Activated CD8-positive, alpha-beta memory T cell treated with anti-CD3 and anti-CD28 coated beads for 1 hour (primary cell): ENCODE measurements around the gene EDA.
"Not testable (repeated sequence)": the region's sequence is repeated elsewhere in the genome, so short reads cannot be mapped to it uniquely, and the experiment has no call there.

Source experiments
- DNase-seq, 2 donors: peaks; one replicate each; pipeline ENCODE4 v3.0.0-alpha.2; 2020; ENCODE audit warnings: low read depth in 1 of 2; ENCODE audit errors: extremely low read depth in 1 of 2

EDA gene

DNA sequence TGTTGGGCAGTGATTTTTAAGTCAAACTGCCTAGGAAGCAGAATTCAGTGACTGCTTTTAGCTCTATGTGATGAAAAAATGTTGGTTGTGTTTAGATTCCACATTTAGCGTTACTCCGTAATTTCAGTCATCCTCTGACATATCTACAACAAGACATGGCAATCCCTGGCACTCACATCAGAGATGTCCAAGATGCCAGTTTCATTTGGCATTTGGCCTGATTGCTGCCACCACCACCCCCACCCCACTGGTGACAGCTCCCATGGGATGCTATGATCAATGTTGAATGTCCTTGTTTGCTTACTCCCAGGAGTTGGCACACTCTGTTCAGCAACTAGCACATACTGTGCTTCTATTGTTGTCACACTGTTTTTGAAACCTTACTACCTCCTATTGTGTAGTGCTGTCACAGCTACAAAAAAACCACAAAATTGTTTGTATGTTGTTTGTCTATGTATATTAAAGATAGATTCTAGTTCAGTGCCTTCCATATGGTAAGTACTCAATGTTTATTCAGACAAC is 332.4 kb downstream of the EDA start:
- DNase-seq, result no peak

DNA sequence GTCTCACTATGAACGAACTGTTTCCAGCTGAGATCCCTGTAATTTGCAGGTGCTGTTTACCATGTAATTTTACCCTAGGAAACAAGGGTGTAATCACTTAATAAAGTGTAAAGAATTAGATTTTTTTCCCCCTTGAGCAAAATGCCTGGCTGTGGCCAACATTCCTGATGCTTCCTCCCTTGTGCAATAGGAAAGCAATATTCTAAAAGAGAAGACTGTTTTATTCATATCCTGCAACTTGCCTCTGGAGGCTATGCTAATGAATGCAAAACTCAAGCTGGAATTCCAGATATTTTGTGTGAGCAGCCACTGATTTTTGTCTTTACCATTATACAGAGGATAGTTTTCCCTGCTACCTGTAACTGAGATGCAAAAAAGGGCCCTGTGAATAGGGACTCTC is 335.8 kb downstream of the EDA start:
- no peak for DNase-seq

DNA sequence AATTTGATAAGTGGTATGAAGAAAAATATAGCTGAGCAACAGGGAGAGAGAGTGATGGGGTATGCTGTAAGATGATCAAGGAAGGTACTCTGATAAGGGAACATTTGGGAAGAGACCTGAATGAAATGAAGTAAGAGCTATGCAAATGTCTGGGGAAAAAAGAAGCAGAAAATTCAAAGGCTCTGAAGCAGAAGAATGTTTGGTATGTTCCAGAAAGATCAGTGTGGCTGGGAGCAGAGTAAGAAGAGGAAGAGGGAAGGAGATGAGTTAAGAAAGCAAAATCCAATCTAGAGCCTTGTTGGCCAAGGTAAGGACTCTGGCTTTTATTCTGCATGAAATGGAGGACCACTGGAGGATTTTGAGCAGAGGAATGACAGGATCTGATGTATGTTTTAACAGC is 343.8 kb downstream of the EDA start:
- DNase-seq, result no peak

DNA sequence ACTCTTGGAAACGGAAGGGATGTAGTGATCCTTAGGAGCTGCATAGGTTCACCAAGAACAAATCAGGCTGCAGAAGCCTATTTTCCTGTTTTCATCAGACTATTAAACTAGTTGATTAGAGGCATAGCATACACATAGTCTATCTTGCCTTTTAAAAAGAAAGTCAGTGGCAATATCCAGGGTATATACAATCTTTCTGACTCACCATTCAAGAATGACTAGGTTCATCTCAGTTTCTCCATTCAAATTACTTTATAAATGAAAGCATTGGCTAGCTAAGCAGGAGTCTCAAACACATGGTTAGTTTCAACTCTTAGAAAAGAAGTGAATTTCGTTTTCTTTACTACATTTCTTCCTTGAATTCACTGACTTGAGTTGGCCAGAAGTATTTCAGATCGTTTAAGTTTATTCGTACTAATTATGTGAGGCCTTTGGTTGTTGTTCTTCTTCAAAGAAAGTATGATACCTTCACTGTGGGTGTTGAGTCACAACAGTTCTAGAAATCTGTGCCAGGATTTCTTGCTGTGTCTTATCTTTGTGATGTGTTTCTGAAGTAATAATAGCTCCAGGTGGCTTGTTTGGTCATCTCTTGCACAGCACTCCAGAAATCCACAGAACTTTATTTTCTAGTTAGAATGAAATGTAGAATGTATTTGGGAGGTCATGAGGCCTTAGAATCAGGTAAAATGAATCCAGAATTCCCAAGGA is 345.6 kb downstream of the EDA start:
- no peak for DNase-seq

DNA sequence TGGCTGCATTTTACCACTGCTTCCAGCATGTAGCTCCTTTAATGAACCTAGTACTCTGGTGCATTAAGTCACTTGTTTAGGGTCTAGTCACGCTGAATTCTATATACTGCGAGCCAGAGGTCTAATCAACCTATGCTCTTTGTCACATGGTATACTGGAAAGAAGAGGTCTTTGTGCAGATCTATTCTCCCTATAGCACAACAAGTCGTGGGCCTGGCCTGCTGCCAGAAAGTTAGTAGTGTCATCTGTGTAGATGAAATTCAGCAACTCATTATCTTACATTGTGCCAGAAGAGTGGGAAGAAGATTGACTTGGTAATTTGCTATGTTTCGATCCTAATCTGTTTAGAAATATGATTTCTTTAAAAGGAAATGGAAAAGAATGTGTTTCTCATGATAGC is 353.0 kb downstream of the EDA start:
- no peak for DNase-seq

DNA sequence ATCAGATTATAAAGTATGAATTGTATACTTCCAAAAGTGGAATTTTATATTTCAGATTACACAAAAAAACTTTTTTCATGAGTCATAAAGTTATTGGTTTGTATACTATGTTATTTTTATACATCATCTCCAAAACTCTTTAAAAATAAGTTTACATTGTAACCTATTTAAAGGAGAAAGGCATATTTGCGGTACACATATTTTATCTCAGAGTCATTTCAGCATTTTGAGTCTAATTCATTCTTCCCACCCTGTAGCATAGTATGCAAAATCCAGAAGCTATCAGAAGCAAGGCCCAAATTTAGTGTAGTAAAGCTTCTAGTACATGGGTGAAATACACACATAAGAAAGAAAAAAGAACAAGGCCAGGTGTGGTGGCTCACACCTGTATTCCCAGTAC is 353.5 kb downstream of the EDA start:
- no peak for DNase-seq

DNA sequence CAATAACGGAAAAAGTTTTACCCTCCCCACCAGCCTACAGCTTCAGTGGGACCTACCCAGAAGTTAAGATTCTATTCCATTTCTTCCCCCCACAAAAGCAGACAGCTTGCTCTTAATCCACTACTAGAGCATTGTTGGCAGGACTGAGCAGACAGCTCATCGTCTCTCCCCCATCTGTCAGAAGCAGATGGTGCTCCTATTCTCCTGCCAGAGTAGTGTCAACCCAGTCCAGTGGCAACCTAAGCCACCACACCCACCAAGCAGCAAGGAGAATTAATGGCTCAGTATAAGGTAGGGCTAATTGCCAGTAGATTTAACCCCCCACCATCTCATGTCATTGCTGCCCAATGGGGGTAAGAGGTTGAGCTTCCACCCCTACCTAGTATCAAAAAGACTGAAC is 371.8 kb downstream of the EDA start:
- DNase-seq, result no peak

DNA sequence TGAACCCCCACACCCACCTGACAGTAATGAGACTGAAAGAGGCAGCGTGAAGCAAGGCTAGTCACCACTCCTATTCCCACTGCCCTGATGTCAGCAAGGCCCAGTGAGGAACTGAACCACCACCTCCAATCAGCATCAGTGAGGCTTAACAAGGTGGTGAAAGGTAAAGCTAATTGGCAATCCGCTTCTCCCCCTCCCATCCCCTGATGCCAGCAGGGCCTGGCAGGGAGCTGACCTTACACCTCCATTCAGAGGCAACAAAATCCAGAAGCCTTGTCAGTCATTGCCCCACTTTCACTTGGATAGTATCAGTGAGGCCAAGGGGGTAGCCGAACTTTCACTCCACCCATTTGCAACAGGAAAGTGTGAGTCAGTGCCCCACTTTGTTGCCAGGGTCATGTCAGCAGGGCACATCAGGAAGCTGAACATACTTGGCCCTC is 373.1 kb downstream of the EDA start:
- DNase-seq, result no peak

DNA sequence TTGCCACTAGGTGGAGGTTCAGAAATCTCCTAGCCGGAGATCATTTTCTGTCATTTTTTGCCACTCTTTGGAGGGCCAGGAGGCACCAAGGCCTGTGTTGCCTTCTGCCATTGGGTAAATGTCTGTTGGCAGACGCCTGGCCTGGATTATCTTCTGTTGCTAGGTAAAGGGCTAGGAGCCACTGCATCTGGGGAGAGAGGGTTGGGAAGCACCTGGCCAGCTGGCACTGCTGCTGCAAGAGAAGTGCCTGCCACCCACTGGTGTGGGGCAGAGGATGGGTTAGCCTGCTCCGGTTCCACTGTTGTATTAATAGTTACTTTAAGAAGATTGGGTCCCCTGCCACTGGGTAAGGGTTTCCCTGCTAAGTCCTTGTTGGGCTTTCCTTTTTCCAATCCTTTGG is 375.8 kb downstream of the EDA start:
- DNase-seq, result no peak

DNA sequence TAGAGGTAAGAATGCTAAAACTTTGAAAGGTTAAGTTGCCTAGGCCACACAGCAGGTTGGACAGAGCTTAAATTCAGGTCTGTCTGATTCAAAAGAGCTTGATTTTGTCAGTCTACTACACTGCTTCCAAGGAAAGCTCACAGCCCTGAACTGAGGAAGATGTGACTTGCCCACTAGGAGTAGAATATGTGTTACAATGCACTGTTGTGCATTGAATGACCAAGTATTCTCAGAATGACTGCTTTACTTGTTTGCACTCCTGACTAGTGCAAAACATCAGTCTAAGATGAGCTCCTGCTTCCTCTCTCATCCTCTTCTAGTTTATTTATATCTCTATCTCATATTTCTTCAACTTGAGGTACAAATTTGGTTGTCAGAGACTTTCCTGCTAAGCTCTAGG is 377.6 kb downstream of the EDA start:
- DNase-seq, result no peak

DNA sequence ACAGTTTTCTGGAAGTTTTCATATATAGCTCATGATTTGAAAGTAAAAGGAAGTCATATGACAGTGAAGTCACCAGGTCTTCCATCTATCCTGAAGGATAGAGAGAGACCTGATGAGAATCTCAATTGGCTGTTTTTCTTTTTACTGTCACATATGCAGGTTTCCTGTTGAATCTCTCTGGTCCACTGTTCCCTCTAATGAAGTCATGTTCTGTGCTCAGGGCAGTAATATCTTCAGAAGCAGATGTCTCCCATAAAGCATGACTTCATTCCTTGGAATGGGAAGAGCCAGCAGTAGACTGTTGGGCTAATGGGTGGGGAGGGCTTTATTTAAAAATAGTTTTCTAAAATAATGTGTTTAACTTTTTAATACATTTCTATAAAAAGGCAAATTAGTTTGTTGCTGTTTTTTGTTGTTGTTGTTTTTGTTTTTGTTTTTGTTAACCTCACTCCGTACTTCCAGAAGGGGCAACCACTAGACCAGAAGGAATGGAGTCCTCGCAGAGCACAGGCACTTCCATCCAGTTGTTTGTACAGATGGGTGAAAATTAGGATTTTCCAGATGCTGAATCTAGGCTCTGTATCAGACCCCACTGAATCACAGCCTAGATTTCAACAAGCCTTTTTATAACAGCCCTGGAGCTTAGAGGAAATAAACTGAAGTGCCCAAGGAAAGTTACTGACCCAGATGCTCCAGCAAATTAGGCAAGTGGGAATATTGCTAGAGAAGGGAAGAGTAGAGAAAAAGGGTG is 379.6 kb downstream of the EDA start:
- DNase-seq, result no peak

DNA sequence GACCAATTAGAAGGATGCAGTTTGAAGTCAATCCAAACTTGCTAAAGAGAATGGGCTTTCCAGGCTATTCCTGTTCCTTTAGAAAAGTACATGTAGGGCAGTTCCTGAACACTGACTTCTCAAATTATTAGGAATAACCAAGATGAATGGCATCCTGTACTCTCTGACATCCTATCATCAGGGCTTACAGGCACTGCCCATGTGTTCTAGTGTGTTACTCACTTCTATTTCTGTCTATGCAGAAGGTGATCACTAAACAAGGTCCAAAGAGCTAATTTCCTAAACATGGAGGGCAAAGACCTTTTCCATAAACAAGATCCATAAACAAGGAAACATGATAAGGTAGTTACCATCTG is 380.2 kb downstream of the EDA start:
- no peak for DNase-seq

DNA sequence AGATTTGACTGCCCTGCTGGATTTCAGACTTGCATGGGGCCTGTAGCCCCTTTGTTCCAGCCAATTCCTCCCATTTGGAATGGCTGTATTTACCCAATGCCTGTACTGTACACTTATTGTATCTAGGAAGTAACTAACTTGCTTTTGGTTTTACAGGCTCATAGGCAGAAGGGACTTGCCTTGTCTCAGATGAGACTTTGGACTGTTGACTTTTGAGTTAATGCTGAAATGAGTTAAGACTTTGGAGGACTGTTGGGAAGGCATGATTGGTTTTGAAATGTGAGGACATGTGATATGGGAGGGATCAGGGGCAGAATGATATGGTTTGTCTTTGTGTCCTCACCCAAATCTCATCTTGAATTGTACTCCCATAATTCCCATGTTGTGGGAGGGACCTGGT is 382.4 kb downstream of the EDA start:
- not testable (repeated sequence) for DNase-seq

DNA sequence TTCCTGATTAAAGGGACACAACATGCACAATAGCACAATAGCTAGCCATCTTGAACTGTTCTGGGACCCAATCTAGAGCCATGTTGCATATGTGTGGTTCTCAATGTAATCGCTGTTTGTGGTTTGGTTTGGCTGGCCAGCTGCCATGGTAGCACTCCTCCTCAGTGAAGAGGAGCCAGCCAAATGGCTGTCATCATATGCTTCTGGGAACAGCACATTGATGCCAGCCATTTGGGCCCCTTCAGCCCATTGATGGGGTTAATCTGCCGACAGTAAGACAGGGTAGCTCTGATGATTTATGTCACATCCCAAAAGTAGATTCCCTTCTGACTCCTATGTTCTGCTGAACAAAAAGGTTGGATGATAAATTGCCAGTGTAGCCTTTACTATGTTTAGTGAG is 385.4 kb downstream of the EDA start:
- no peak for DNase-seq

DNA sequence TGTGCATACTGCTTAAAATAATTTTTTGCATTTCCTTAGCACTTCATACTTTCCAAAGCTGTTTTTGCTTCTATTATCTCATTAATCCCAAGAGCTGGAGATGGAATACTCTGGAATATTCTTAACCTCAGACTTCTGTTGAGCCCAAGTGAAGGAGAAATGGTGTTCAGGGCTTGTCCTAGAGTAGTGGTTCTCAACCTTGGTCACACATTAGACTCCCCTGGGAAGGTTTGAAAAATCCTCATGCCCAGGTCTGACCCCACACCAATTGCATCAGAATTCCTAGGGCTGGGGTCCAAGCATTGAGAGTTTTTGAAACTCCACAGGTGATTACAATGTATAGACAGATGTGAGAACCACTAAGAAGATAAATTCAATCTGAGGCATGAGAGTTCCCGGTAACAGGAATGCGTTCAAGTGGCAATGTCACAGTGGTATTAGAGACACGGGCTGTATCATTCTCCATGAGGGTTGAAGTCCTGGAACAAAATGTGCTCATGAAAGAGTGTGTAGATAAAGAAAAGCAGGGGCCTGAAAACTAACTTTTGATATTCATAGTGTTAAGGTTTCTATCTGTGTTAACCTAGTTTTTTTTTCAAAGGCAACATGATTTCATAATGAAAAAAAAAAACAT is 385.9 kb downstream of the EDA start:
- no peak for DNase-seq

DNA sequence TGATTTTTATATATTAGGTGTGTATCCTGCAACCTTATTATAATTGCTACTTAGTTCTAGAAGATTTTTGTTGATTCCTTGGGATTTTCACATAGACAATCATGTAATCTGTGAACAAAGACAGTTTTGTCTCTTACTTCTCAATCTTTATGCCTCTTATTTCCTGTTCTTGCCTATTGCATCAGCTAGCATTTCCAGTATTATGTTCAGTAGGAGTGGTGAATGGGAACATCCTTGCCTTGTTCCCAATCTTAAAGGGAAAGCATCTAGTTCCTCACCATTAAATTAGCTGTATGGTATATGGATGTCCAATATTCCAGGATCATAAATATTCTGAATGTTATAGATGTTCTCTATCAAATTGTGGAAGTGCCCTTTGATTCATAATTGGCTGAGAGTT is 392.0 kb downstream of the EDA start:
- DNase-seq, result no peak

DNA sequence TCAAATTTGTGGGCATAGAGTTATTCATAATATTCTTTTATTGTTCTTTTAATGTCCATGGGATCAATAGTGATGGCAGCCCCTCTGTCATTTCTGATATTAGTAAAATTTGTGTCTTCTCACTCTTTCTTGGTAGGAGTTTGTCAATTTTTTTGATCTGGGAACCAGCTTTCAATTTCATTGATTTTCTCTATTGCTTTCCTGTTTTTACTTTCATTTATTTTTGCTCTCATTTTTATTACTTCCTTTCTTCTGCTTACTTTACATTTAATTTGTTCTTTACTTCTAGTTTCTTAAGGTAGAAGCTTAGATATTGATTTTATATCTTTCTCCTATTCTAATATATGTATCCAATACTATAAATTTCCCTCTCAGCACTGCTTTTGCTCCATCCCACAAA is 393.1 kb downstream of the EDA start:
- no peak for DNase-seq

DNA sequence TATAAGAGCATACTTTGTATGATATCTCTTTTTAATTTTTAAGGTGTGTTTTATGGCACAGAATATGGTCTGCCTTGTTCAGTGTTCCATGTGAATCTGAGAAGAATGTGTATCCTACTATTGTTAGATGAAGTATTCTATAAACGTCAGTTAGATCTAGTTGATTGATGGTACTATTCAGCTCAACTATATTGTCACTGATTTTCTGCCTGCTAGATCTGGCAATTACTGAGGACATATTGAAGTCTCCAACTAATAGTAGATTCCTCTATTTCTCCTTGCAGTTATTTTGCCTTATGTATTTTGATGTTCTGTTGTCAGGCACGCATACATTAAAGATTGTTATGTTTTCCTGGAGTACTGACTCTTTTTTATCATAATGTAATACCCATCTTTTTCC is 394.1 kb downstream of the EDA start:
- no peak for DNase-seq

DNA sequence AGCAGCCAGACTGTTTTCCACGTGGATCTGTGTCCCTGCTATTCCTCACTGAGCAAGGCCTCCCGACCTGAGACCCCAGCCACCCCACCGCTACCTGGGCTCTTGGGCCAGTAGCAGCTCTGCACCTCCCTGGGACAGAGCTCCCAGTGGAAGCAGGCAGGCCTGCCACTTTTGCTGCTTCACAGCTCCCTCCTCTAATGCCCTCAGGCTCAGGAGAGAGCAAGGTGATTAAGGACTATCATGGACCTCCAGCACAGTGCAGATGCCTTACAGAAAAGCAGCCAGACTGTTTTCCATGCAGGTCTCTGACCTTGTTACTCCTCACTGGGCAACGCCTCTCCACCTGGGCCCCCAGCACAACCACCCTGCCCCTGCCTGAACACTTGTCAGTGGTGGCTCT is 396.8 kb downstream of the EDA start:
- no peak for DNase-seq

DNA sequence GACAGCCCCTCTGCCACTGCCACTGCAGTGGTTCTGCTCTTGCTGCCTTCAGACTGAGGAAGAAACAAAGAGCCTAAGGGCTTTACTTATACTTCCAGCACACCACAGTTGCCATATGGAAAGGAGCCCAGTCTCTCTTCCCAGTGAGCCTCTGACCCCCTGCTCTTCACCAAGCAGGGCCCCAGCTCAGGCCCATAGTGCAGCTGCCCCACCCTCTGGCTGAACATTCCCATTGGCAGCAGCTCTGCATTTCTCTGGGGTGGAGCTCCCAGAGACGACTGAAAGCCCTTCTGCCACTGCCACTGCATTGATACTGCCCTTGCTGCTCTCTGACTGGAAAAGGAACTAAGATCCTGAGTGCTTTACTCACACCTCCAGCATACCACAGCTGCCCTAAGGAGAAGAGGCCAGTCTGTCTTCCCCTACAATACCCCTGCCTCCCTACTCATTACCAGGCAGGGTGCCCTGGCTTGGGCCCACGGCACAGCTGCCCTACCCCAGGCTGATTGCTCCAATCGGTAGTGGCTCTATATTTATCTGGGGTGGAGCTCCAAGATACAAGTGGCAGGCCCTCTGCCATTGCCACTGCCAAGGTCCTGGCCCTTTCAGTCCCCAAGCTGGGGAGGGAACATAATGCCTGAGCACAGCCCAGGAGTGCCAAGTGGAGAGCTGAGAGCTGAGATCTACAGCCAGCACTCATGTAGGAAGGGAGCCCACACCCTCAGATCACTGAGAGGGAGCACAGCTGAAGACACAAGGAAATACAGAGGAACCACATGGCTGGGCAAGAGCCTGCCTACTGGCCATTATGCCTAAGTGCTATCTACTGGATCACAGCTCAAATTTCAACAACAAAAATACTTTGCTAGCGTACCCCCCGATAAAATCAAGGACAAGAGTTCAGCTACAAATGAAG is 397.8 kb downstream of the EDA start:
- no peak for DNase-seq

DNA sequence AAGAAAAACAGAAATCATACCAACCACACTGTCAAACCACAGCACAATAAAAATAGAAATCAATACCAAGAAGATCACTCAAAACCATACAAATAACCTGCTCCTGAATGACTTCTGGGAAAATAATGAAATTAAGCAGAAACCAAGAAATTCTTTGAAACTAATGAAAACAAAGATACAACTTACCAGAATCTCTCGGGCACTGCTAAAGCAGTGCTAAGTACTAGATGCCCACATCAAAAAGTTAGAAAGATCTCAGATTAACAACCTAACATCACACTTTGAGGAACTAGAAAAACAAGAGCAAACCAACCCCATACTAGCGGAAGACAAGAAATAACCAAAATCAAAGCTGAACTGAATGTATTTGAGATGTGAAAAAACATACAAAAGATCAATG is 400.6 kb downstream of the EDA start:
- no peak for DNase-seq
